AG04450 (cell line): ENCODE data around the gene TGFBR3. TPM values are rescaled to one million over a fixed set of nuclear protein-coding genes. Genes with fewer than 3 reads are reported as not detected.

Source experiments
- CTCF ChIA-PET: fragments of 300-600, 350-600 bp; formaldehyde crosslinking; extraction: SDS; loops from one replicate; lab custom pipeline; 2022; ENCODE audit warnings: antibody characterized with exemption, inconsistent platforms; lab: Charles Lee
- POLR2A ChIA-PET: fragments of 350-600 bp; formaldehyde crosslinking; extraction: SDS; loops from one replicate; lab custom pipeline; 2021; ENCODE audit warnings: antibody characterized with exemption, inconsistent platforms; lab: Yijun Ruan, JAX
- DNase-seq: peaks from one replicate; pipeline ENCODE4 v3.0.0-alpha.2; 2011; ENCODE audit warnings: low read depth, low spot score
- H3K27ac ChIP-seq: one replicate; pipeline ENCODE4 v1.5.1; 2012; ENCODE audit warnings: low read depth, low read length, control low read depth
- H3K27me3 ChIP-seq: one replicate; pipeline ENCODE4 v1.6.0; 2012; ENCODE audit warnings: low read length; ENCODE audit not compliant: control insufficient read depth, insufficient read depth
- H3K4me3 ChIP-seq: 2 replicates; pipeline ENCODE4 v1.5.1; 2011; ENCODE audit warnings: mild to moderate bottlenecking, low read depth, low read length, control low read depth
- H3K9me3 ChIP-seq: 2 replicates; pipeline ENCODE4 v1.5.1; 2012; ENCODE audit warnings: low read length; ENCODE audit not compliant: control insufficient read depth, insufficient read depth
- CTCF ChIP-seq: IDR thresholded peaks from 2 replicates; pipeline ENCODE4 v1.5.1; 2011; ENCODE audit warnings: low read depth, low read length, control low read depth, inconsistent platforms
- polyA plus RNA-seq: library from polyadenylated mRNA; depleted of rRNA; stranded (reverse); fragments of >200 nt; gene quantifications from 2 replicates; pipeline ENCODE4 v1.2.3, GENCODE V29; 2011

Gene TGFBR3
- polyA plus RNA-seq, 1 experiment, result 36.5 TPM

DNA sequence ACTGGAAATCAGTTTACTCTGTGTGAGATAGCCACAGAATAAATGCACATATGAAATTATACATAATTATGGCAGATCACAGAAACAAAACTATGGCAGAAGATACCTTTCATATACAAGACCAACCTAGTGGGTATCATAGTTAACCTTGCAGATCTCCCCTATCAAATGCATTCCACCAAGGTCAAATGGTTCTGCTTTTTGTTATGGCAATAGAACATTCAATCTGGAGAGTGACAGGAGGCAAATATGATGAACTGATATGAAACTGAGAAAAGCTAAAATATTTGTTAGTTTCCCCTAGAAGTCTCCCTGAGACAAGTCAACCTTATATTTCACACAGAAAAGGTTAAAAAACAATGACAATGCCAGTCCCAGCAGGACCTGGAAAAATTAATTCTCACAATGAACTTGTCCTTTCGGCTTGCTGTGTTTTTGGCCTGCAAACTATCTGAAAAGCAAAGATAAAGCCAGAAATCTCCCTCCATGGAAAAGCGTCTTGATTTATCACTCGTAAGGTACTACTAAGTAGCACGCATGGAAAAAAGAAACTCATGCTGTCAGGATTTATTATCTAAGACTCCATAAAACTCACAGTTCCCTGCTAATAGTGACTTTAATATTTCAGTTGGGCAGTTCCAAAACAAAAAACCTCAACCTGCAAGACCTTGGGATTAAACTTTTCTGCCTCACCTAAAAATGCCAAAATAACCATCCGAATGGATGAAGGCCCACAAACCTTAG is 174.3 kb downstream of the TGFBR3 start:
- no peak for DNase-seq
- CTCF ChIA-PET, result interaction anchor here (1.1 kb wide), 1 partner anchor 199 kb away, joined by 5 read pairs; no protein-coding TSS in a partner anchor
- no peak overlapping the region for H3K27ac ChIP-seq
- POLR2A ChIA-PET, result no interaction called here
- no peak overlapping the region for H3K4me3 ChIP-seq
- no peak for TF ChIP-seq CTCF
- no peaks in the 10 kb centered on the region for H3K27me3 ChIP-seq
- H3K9me3 ChIP-seq, result no peaks in the 10 kb centered on the region

DNA sequence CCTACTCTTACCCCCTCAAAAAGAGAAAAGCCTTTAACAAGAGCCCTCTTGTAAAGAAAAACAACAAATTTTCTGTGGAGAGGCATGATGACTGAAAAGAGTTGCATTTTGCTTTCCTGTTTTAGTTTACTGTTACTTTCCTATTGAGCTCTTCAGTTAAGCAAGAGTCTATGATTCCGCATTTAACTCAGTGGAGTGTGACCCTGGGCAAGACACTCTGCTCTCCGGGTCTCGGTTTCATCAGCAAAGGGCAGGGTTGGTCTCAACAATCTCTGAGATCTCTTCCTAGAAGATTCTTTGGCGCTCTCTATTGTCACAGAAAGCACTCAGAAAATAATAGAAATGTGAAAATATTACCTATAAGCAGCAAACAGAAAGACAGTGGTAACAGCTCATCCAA is 175.7 kb downstream of the TGFBR3 start:
- H3K27me3 ChIP-seq, result no peaks in the 10 kb centered on the region
- no peaks in the 10 kb centered on the region for H3K9me3 ChIP-seq
- DNase-seq, result no peak
- ChIA-PET POLR2A (no interaction called here), CTCF (interaction anchor here (1.0 kb wide), 1 partner anchor 173 kb away, joined by 3 read pairs; no protein-coding TSS in a partner anchor)
- TF ChIP-seq CTCF, result no peak
- H3K4me3 ChIP-seq, result no peak overlapping the region
- H3K27ac ChIP-seq, result no peak overlapping the region

DNA sequence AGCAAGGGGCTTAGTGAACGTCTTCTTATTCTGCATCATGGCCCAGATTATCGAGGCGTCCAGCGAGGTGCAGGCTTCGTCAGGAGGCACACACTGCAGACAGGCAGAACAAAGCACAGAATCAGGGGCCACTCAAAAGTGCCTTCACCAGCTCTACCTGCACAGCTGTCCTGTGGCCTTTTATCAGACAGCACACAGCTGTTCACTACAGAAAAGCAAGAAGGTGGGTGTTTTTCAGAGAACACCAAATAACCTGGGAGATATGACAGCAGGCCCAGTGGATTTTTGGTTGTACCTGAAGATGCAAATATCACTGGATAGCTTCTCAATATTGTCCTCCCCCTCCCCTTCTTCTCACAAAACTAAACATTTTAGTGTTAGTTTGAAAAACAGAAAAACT is 177.3 kb downstream of the TGFBR3 start:
- no peak overlapping the region for H3K27ac ChIP-seq
- CTCF ChIA-PET, result interaction anchor here (0.6 to 2.0 kb wide), 2 partner anchors 196 to 197 kb away, joined by 5 to 6 read pairs; no protein-coding TSS in a partner anchor
- no peaks in the 10 kb centered on the region for H3K9me3 ChIP-seq
- POLR2A ChIA-PET, result no interaction called here
- no peaks in the 10 kb centered on the region for H3K27me3 ChIP-seq
- no peak for TF ChIP-seq CTCF
- no peak for DNase-seq
- H3K4me3 ChIP-seq, result no peak overlapping the region

- no peak for DNase-seq
- Histone ChIP-seq H3K4me3 (no peak overlapping the region), H3K27ac (no peak overlapping the region), H3K9me3 (no peaks in the 10 kb centered on the region), H3K27me3 (no peaks in the 10 kb centered on the region)
- POLR2A ChIA-PET, result interaction anchor here (0.5 kb wide), 1 partner anchor 60 kb away, joined by 4 read pairs; no protein-coding TSS in a partner anchor
- CTCF ChIA-PET, result interaction anchor here (2.0 kb wide), 1 partner anchor 195 kb away, joined by 5 read pairs; no protein-coding TSS in a partner anchor
- no peak for TF ChIP-seq CTCF
Measured at GRCh38 chr1:91707890-91708218, 178.1 kb downstream of the TGFBR3 start.
